GM23338 (cell line): Measurements from ENCODE around the gene CYP4F3. TPM values are rescaled to one million over a fixed set of nuclear protein-coding genes. Genes with fewer than 3 reads are reported as not detected.

Experiments used
- polyA plus RNA-seq: library from polyadenylated mRNA; unstranded; fragments of >200 nt; fragmentation: Nextera tagmentation; extraction: Ambion mirVana; gene quantifications from 2 replicates; pipeline ENCODE4 v1.2.1, GENCODE V29; 2016
- small RNA-seq: library from RNA; depleted of rRNA; stranded (forward); fragments of <200 nt; gene quantifications from one replicate; pipeline ENCODE3, GENCODE V24; 2014; ENCODE audit warnings: low replicate concordance
- total RNA-seq: library from RNA; depleted of rRNA; stranded (reverse); fragments of >200 nt; shearing (Covaris generic); gene quantifications from 2 replicates; pipeline ENCODE4 v1.2.3, GENCODE V29; 2014; rRNA removed

Gene CYP4F3
- total and polyA plus RNA-seq, 2 experiments from 2014 or later, result not detected

Small RNA genes lying within 50 kb of the gene (small RNA-seq; reads per million reads assigned to genes)
- not detected for gene AD000091.1

Other genes starting within 250 kb of the CYP4F3 start
- 143 and 165 TPM in 2 replicates for gene AKAP8L, start 221.9 kb upstream of the CYP4F3 start, total RNA-seq
- 72.2 and 78.8 TPM in 2 replicates for gene AKAP8L, start 221.9 kb upstream of the CYP4F3 start, polyA plus RNA-seq
- 29.0 and 39.5 TPM in 2 replicates for gene WIZ, start 190.9 kb upstream of the CYP4F3 start, total RNA-seq
- 8.9 and 10.3 TPM in 2 replicates for gene WIZ, start 190.9 kb upstream of the CYP4F3 start, polyA plus RNA-seq
- 1.3 and 1.9 TPM in 2 replicates for gene RASAL3, start 176.4 kb upstream of the CYP4F3 start, total RNA-seq
- 1.6 and 1.8 TPM in 2 replicates for gene RASAL3, start 176.4 kb upstream of the CYP4F3 start, polyA plus RNA-seq
- gene PGLYRP2, start 161.4 kb upstream of the CYP4F3 start, total RNA-seq, result not detected in 2 replicates
- not detected in 2 replicates for gene PGLYRP2, start 161.4 kb upstream of the CYP4F3 start, polyA plus RNA-seq
- 0.19 and 1.5 TPM in 2 replicates for gene CYP4F22, start 132.4 kb upstream of the CYP4F3 start, total RNA-seq
- 0.24 and 0.35 TPM in 2 replicates for gene CYP4F22, start 132.4 kb upstream of the CYP4F3 start, polyA plus RNA-seq
- gene CYP4F8, start 25.7 kb upstream of the CYP4F3 start, total RNA-seq, result not detected in 2 replicates
- gene CYP4F8, start 25.7 kb upstream of the CYP4F3 start, polyA plus RNA-seq, result not detected in 2 replicates
- gene CYP4F12, start 32.2 kb downstream of the CYP4F3 start, total RNA-seq, result not detected in 2 replicates
- not detected in 2 replicates for gene CYP4F12, start 32.2 kb downstream of the CYP4F3 start, polyA plus RNA-seq
- gene OR10H2, start 87.1 kb downstream of the CYP4F3 start, total RNA-seq, result not detected in 2 replicates
- gene OR10H2, start 87.1 kb downstream of the CYP4F3 start, polyA plus RNA-seq, result not detected in 2 replicates
- gene OR10H3, start 97.1 kb downstream of the CYP4F3 start, total RNA-seq, result not detected in 2 replicates
- not detected in 2 replicates for gene OR10H3, start 97.1 kb downstream of the CYP4F3 start, polyA plus RNA-seq
- gene OR10H5, start 146.8 kb downstream of the CYP4F3 start, total RNA-seq, result not detected in 2 replicates
- not detected in 2 replicates for gene OR10H5, start 146.8 kb downstream of the CYP4F3 start, polyA plus RNA-seq
- not detected in 2 replicates for gene OR10H1, start 174.8 kb downstream of the CYP4F3 start, total RNA-seq
- 0.05 TPM in 1 of 2 replicates, not detected in the other for gene OR10H1, start 174.8 kb downstream of the CYP4F3 start, polyA plus RNA-seq